HG03457 (cell line): ENCODE data around the gene EBF4.

Source experiments
- ATAC-seq: cut with Tn5 transposase; IDR thresholded peaks from one replicate; pipeline ENCODE4 v1.9.1; 2021; ENCODE audit warnings: moderate number of reproducible peaks; ENCODE audit not compliant: unreplicated experiment

EBF4 gene

GRCh38 chr20:2741463-2741862, 48.9 kb downstream of the EBF4 start:
- no peak for ATAC-seq

DNA sequence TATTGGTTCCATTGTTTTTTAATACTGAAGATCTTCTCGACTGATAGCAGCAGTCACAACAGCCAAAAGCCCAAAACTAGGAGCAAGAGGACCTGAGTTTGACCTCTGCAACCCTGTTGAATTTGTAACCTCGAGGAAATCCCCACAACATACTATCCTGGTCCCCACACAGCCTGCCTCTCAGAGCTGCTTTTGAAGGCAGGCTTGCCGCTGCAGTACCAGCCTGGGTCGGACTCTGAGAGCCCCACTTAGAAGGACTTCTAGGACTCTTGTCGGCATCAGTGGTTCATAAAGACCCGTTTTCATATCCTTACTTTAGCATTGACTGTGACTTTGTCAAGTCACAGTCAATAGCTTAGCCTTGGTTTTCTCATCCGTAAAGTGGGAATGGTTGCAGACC, 49.3 kb downstream of the EBF4 start:
- ATAC-seq = no peak

DNA sequence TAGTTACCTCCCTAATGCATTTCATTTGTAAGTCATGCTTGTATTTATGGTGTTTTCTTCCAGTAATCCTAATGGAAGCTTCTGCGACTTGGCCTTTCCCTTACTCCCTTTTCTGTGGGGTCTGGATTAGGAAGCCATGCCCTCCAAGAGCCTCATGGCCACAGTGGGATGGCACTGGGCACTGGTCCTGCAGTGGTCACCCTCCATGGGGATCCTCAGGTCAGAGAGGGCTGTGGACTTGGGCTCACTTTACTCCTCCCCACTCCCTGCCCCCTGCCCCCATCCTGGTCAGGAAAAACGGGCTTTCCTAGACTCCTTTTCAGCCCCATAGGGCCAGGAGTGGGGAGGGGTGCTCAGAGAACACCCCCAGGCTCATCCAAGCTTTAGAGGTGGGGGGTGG, 49.9 kb downstream of the EBF4 start:
- no peak for ATAC-seq

DNA sequence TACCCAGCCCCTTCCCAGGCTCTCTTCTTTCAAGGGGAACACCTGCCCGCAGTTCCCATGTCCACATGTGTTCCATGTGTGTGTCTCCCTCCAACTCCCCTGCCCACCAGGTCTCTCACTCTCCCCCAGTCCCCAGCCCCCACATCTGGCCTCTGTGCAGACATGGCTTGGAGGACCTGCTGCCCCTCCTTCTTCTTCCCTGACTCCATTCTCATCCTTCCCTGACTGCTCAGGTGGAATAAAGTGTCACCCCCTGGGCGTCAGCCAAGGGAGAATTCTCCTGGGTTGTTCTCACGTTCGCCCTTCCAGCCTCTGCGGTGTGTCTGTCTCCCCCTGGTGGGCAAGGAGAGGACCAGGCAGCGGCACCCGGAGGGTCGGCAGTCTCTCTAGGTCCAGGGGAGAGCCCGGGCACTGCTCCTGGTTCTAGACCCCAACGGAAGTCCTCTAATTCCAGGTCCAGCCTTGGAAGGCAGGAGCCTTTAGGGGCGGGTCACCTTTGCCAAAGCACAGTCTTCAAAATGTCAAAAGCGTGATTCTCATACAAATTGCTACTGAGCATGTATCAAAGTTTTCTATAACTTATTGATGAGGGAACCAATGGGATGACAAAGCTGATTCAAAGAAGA, 50.5 kb downstream of the EBF4 start:
- ATAC-seq = no peak

DNA sequence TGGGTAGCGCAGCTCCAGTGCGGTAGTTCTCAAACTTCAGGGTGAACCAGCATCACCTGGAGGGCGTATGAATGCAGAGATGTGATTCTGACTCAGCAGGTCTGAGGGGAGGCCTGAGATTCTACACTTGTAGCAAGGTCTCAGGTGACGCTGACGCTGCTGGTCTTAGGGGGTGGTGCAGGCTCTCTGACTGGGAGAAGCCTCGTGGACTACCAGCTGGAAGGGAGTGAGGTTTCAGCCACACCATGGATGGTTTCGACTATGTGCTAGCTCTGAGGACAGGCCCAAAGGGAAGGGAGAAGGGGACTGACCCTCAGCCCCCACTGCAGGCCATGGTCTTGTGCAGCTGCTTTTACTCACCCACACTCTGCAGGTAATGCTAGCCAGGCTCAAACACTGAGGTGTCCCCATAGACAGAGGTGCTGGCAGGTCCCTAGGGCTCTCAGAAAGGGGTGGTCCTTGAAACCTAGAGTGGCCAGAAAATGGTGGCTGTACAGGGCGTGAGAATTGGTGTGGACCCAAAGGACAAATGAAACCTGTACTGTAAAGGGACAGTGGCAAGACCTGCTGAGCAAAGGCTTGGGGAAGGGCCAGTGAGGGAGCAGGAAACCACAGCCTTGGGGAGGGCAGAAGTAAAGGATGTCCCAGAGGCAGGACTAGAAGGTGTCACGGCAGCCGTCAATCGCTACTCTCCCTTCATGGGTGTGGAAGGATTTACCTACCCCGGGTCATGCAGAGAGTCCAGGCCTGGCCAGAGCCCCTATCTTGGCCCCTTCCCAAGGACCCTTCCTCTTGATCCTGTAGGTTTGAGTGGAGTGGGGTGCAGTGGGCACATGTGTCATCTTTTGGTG, 52.7 kb downstream of the EBF4 start:
- ATAC-seq = no peak

DNA sequence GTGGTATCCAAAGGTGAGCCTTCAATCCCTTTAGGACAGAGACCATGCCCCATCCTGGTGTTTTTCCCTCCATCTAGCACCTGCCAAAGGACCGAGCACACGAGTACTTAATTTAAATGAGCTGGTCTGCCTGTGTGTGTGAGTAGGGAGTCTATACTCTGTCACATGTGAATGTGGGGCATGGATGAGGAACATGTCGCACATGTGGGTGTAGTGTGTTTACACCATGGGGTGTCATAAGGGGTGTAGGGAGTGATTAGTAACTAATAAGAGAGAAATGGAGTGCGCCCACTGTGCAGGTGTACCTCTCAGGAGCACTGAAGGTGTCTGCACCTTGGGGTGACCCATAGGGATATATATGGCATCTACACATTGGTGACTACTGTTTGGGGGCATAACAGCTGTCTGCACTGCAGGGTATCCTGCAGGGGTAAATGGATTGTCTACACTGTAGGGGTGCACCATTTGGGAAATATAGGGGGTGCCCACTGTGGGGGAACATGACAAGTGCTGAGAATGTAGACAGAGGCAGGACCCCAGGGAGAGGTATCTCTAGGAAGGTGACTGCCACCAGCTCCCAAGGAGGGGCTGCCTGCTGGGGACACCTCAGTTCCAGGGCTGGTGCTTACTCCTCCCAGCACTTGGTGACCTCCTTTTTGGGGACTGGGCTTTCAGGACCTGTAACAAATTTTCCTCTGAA, 53.5 kb downstream of the EBF4 start:
- no peak for ATAC-seq

GRCh38 chr20:2746636-2747265, 54.2 kb downstream of the EBF4 start:
- no peak for ATAC-seq

DNA sequence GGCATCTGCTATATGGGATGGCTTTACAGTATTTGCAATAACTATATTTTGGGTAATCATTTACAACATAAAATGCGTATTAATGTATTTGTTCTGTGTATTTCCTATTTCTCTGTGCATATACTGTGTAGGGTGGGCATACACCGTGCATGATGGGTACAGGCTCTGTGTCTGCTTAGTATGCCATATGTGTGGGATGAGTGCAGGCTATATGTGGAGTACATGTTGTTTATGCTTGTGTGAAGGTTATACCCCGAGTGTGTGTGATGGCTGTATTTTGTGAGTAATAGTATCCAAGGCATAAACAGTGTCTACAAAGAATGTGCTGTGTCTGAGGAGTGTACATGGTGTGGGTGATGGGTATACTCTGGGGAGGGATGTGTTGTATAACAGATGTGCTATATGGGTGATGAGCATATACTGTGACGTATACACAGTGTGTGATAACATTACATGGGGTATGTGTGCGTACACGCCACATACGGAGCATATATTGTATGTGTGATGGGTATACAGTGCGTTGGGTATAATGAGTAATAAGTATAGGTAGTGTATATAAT, 55.2 kb downstream of the EBF4 start:
- ATAC-seq = no peak

GRCh38 chr20:2748551-2749342, 56.2 kb downstream of the EBF4 start:
- no peak for ATAC-seq

GRCh38 chr20:2749343-2749950, 56.9 kb downstream of the EBF4 start:
- no peak for ATAC-seq

DNA sequence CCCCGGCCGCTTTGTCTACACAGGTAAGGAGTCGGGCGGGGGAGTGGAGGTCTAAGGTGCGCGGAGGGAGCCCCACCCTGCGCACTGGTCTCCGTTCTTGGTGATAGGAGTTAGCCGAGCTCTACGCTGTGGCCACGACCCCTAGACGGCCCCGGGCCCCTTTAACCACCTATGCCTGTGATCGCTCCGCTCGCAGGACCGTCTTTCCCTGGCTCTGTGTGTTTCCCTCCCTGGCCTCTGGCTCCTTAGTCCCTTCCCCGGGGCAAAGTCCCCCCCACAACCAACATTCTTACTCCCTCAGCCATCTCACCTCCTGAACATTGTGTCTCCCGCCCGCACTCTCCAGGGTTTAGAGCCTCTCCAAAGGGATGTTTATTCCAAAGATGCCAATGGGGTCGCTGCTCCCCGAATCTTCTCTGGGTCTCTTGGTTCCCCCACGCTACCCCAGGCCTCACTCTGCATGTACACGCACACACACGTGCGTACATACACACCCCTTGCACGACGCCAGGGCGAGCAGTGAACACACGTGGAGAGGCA, 57.4 kb downstream of the EBF4 start:
- no peak for ATAC-seq

- no peak for ATAC-seq
Observed at GRCh38 chr20:2750491-2751251, 58.1 kb downstream of the EBF4 start.

GRCh38 chr20:2751347-2751877, 58.8 kb downstream of the EBF4 start:
- no peak for ATAC-seq

DNA sequence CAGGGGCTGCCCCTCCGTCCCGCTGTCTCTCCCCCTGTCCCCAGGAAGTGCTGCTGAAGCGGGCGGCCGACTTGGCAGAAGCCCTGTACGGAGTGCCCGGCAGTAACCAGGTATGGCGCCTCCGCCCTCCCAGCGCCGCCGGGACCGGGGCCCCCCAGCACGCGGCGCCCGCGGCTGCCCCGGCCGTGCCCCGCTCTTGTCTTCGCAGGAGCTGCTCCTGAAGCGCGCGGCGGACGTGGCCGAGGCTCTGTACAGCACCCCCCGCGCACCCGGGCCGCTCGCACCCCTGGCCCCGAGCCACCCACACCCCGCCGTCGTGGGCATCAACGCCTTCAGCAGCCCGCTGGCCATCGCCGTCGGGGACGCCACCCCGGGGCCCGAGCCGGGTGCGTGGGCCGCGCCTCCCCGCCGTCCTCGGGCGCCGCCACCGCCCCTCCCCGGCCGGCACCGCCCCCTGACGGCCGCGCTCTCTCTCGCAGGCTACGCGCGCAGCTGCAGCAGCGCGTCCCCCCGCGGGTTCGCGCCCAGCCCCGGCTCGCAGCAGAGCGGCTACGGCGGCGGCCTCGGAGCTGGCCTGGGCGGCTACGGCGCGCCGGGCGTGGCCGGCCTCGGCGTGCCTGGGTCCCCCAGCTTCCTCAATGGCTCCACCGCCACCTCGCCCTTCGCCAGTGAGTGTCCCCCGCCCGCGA, 59.4 kb downstream of the EBF4 start:
- ATAC-seq = no peak

DNA sequence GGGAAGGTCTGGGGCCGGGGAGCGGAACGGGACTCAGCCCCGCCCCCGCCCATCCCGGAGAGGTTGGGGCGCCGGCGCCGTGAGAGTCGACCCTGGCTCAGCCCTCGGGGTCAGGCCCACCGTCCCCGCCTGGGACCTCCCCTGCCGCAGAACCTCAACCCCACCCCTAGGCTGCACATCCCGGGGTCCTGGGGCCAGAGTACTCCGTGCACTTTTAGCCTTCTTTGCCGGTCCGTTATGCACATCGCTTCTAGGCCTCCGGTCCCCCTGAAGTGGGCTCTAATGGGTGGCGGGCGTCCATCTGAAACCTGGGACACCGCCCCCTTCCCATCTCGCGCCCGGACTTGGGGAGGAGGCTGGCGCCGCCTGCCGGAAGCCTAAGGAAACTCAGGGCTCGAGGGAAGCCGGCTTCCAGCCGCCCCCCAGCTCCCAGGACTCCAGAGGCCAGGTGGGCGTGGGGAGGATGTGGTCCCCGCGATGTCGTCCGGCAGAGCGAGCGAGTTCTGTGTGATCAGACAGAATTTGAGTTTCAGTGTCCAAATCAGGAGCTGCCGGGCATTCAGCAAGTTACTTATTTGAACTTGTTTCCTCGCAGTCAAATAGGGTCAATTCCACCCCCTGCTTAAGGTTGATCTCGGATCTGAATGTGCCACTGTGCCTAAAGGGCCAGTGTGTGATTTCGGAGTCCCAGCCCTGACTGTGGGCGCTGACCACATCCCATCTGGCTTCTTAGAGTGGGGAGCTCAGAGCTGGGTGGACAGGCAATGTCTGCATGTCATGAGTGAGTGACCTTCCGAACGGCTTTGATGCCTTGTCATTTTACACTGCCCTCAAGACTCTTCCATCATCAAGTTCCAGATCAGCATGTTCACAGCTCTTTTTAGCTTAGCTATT, 60.2 kb downstream of the EBF4 start:
- ATAC-seq = no peak

- ATAC-seq = no peak
Observed at GRCh38 chr20:2753461-2754040, 61.0 kb downstream of the EBF4 start.

GRCh38 chr20:2754424-2754823, 61.8 kb downstream of the EBF4 start:
- ATAC-seq = no peak
